Measurements from ENCODE around the gene DCAF17.
"Not testable (repeated sequence)": the region's sequence is repeated elsewhere in the genome, so short reads cannot be mapped to it uniquely, and the experiment has no call there.

The DCAF17 gene

DNA sequence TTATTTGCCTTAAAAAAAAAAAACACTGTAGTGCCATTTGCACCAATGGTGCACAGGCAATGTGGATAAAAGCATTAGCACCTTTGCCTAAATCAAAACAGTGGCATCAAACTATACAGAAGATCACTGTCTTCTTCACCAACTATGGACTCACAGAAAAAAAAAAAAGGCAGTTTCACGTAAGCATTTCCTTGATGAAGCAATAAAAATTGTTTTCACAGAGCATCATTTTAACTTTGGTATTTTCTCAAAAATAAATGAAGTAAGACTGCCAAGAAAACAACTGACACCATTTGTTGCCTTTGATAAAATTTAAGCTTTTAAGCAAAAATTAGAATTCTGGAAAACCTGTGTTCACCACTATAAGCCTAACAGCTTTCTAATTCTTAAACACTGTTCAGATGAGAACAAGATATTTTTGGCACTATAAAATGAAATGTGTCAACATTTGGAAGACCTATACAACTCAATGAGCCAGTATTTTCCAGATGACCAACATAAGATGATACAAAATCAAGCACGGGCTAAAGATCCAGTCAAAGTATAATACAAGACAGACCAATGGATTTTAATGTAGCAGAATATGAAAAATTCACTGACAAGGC, 21.4 kb upstream of the DCAF17 start:
- TF ChIP-seq, protein P1, sequence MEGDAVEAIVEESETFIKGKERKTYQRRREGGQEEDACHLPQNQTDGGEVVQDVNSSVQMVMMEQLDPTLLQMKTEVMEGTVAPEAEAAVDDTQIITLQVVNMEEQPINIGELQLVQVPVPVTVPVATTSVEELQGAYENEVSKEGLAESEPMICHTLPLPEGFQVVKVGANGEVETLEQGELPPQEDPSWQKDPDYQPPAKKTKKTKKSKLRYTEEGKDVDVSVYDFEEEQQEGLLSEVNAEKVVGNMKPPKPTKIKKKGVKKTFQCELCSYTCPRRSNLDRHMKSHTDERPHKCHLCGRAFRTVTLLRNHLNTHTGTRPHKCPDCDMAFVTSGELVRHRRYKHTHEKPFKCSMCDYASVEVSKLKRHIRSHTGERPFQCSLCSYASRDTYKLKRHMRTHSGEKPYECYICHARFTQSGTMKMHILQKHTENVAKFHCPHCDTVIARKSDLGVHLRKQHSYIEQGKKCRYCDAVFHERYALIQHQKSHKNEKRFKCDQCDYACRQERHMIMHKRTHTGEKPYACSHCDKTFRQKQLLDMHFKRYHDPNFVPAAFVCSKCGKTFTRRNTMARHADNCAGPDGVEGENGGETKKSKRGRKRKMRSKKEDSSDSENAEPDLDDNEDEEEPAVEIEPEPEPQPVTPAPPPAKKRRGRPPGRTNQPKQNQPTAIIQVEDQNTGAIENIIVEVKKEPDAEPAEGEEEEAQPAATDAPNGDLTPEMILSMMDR (conservative IDR thresholded peaks at IDR 0.05; ENCODE audit: low read depth, low read length) = no peak
- Histone ChIP-seq H2AFZ (ENCODE audit: low read depth) (no peak overlapping the region), H3K4me1 (ENCODE audit: low read depth, poor library complexity, severe bottlenecking) (peaks cover 10% of the 10 kb centered on the region), H3K79me2 (ENCODE audit: insufficient read depth, low read depth) (no peaks in the 10 kb centered on the region), H3K27ac (no peak overlapping the region), H3K4me2 (no peak overlapping the region), H3K9ac (no peak overlapping the region), H3K27me3 (ENCODE audit: insufficient read depth, low read depth) (no peaks in the 10 kb centered on the region), H4K20me1 (ENCODE audit: insufficient read depth) (no peaks in the 10 kb centered on the region), H3K36me3 (ENCODE audit: insufficient read depth) (no peaks in the 10 kb centered on the region; the same call in 1 of the 2 replicates), H3K4me3 (IDR thresholded peaks at IDR 0.05; ENCODE audit: insufficient read depth, low read depth, low read length) (no peak overlapping the region)

DNA sequence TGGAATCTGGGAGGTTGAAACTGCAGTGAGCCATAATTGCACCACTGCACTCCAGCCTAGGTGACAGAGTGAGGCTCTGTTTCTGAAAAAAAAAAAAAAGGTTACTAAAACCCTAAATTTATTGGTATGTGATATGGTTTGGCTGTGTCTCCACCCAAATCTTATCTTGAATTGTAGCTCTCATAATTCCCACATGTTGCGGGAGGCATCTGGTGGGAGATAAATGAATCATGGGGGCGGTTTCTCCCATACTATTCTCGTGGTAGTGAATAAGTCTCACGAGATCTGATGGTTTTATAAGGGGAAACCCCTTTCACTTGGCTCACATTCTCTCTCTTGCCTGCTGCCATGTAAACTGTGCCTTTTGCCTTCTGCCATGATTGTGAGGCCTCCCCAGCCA, 19.4 kb upstream of the DCAF17 start:
- H3K4me3 ChIP-seq (IDR thresholded peaks at IDR 0.05; ENCODE audit: insufficient read depth, low read depth, low read length); H3K27me3 ChIP-seq (ENCODE audit: insufficient read depth, low read depth); H3K9ac ChIP-seq; H2AFZ ChIP-seq (ENCODE audit: low read depth); H3K27ac ChIP-seq; H3K4me2 ChIP-seq; H3K36me3 ChIP-seq (ENCODE audit: insufficient read depth); H3K79me2 ChIP-seq (ENCODE audit: insufficient read depth, low read depth); H4K20me1 ChIP-seq (ENCODE audit: insufficient read depth); H3K4me1 ChIP-seq (ENCODE audit: low read depth, poor library complexity, severe bottlenecking): not testable (repeated sequence)

DNA sequence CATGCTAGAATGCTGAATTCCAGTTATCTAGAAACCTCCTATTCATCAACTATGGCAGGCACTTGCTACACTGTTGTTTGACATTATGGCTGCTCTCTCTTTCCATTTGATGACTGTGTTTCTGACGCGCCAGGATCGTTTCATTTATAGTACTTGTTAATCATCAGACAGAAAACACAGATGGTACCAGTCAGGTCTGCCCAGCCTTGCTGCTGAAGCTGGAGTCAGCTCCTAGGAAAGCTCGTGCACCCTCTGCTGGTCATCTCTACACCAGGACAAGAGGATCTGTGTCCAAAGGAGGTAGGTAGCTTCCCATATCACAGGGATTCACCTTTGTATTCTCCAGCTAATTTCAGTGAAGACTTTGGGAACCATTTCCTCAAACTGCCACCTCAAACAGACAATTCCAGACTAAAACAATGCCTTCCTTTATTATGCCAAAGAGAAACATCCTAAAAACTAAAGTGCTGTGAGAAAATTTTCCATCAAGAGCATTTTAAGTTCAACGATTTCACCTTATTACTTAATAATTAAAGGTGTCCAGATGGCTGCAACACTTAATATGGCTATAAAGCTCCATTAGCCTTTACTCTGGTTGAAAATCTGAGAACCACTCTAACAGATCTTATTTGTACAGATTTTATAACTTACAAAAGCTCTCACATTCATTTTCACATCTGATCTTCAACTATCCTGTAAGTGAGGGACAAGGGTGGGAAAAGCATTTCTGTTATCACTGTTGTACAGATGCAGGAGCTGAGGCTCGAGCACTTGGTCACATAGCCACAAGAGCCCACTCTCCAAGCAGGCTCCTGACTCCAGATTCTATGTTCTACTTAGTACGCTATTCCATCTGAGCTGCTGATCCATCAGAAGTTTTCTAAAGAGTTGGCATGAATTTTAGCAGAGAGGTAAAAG, 17.8 kb upstream of the DCAF17 start:
- TF ChIP-seq, protein P1 (conservative IDR thresholded peaks at IDR 0.05; ENCODE audit: low read depth, low read length) = peak; percentile 86
- no peak overlapping the region for H3K27ac ChIP-seq
- H3K9ac ChIP-seq = no peak overlapping the region
- no peak overlapping the region for H2AFZ ChIP-seq (ENCODE audit: low read depth)
- 0 out of 2 replicates have a peak overlapping the region, but pooled peaks have one; percentile 0 for H3K4me2 ChIP-seq
- H3K36me3 ChIP-seq (ENCODE audit: insufficient read depth) = no peaks in the 10 kb centered on the region; the same call in 1 of the 2 replicates
- H3K27me3 ChIP-seq (ENCODE audit: insufficient read depth, low read depth) = no peaks in the 10 kb centered on the region
- no peak overlapping the region for H3K4me3 ChIP-seq (IDR thresholded peaks at IDR 0.05; ENCODE audit: insufficient read depth, low read depth, low read length)
- H3K4me1 ChIP-seq (ENCODE audit: low read depth, poor library complexity, severe bottlenecking) = peaks cover 3% of the 10 kb centered on the region
- no peaks in the 10 kb centered on the region; the same call in 1 of the 2 replicates for H3K79me2 ChIP-seq (ENCODE audit: insufficient read depth, low read depth)
- no peaks in the 10 kb centered on the region for H4K20me1 ChIP-seq (ENCODE audit: insufficient read depth)

DNA sequence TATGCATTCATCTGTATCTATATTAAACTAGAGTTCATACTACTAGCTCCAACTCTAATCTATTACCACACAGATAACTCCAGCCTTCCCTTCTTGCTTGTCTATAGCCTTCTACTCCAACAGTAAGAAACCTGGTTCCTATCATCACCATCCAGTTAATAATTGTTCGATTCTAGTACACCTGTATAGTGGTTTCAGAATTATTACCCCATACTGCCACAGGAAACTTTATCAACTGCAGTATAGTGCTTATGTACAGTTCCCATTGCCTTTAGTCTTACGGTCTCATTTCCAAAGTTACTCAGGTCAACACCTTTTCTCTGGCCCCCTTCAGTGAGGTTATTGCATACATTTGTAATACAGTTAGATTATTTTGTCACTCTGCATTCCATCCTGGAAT, 14.7 kb upstream of the DCAF17 start:
- H3K79me2 ChIP-seq (ENCODE audit: insufficient read depth, low read depth) = no peaks in the 10 kb centered on the region; the same call in 1 of the 2 replicates
- H2AFZ ChIP-seq (ENCODE audit: low read depth) = no peak overlapping the region
- no peak overlapping the region for H3K4me2 ChIP-seq
- peaks cover 3% of the 10 kb centered on the region for H3K4me1 ChIP-seq (ENCODE audit: low read depth, poor library complexity, severe bottlenecking)
- no peak overlapping the region for H3K27ac ChIP-seq
- no peak overlapping the region for H3K9ac ChIP-seq
- H4K20me1 ChIP-seq (ENCODE audit: insufficient read depth) = no peaks in the 10 kb centered on the region
- H3K27me3 ChIP-seq (ENCODE audit: insufficient read depth, low read depth) = no peaks in the 10 kb centered on the region
- H3K4me3 ChIP-seq (IDR thresholded peaks at IDR 0.05; ENCODE audit: insufficient read depth, low read depth, low read length) = no peak overlapping the region
- H3K36me3 ChIP-seq (ENCODE audit: insufficient read depth) = no peaks in the 10 kb centered on the region
- TF ChIP-seq, protein P1 (conservative IDR thresholded peaks at IDR 0.05; ENCODE audit: low read depth, low read length) = no peak
